ENCODE data around the gene SETBP1.

The SETBP1 gene

DNA sequence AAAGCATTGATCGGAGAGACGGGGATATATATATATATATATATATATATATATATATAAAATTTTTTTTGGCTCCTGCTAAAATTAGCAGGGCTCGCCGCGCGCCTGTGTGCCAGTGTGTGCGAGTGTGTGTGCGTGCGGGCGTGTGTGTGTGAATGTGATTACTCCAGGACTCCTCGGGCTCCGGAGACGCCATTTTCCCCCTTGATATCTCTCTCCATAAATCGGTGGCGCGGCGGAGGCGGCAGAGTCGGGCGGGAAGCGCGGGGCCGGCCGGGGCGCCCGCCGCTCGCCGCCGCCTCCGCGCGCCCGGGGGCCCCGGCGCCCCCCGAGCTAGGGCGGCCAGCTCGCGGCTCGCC, 795 bp upstream of the SETBP1 start:
- no peak for DNase-seq

DNA sequence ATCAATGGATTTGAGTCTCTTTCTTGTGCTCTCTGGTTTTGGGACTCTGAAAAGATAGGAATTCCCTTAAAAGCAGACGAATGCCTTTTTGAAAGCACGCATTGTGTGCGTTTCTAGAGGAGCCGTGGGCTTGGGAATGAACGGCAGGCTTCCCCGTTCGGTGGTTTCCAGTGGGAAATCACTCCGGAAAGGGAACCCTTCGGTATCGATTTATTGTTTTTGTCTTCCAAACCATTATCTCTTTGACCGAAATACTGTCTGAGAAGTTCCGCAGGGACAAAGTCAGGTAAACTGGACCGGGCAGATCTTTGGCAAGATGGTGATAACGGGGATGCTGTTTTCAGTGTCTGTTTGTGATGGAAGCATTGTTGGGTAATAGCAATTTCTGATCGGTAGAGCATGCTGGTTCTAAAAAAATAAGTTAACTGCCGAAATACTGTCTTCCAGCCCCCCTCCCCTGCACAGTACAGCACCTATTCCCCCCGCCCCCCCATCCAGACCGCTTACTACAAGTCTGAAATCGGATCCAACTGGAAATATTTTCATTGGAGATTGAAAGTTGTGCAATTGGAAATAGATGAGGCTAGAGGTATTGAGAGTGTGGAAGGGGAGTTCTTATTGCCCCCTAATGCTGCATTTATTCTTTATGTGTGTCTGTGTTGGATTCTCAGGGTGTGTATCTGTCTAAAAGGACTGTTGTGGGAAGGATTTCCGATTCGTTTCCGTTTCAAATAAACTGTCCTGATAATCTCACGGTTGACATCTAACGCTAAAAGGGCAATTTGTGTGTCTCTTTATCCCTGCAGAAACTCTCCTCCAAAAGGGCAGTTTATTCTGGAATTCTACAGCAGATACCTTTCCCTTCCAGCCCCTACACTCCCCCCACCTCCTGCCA, 635 bp downstream of the SETBP1 start:
- no peak for DNase-seq

GRCh38 chr18:44682201-44682870, 1.6 kb downstream of the SETBP1 start:
- no peak for DNase-seq

DNA sequence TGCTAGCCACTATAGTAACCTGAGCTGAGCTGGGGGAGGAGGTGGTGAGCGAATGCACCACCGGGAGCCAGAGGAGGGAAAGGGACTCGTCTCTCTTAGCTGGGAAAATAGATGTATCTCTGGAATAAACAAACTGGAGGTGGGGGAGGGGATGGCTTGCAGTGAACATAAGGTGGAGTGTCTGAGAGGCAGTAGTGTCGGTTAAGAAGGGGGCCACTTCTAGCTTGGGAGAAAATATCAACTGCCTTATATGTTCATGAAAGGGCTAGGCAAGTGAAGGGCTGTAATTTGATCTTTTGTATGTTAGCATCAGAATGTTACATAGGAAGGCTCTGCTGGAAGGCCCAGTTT, 2.2 kb downstream of the SETBP1 start:
- no peak for DNase-seq

DNA sequence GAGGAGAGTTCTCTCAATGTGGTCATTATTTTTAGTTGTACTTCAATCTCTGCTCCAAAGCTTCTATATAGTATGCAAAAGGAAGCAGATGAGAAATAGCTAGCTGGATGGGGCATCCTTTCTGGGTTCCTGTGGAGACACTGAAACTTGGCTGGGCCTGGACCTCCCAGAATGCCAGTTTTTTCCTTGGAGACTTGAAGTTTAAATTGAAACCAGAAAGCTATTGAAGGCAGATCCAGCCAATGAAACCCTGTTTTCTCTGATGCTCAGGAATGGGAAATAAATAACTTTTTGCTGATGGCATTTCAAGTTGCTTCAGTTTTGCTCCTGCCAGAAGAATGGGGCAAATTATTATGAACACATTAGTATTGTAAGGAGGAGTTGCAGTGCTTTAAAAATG, 2.9 kb downstream of the SETBP1 start:
- no peak for DNase-seq

DNA sequence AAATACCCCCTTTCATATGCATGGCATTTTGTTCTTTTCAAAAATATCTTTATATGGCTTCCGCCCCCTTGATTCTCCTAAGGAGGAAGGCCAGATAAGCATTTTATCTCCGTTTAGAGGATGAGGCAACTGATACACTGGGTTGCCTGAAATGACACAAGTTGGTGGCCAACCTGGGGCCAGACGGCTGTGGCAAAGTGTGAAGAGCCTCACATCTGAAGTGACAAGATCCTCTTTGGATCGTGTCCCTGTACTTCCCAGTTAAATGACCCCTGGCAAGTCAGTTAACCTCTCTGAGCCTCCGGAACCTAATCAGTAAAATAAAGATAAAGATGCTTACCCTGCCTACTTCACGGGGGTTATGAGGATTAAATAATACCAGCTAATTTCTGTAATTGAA, 4.6 kb downstream of the SETBP1 start:
- DNase-seq, result no peak

GRCh38 chr18:44686156-44686555, 5.5 kb downstream of the SETBP1 start:
- DNase-seq, result no peak

- no peak for DNase-seq
Observed at GRCh38 chr18:44687421-44687820, 6.7 kb downstream of the SETBP1 start.

GRCh38 chr18:44689736-44690135, 9.0 kb downstream of the SETBP1 start:
- no peak for DNase-seq

- no peak for DNase-seq
Observed at GRCh38 chr18:44691148-44691925, 10.6 kb downstream of the SETBP1 start.

GRCh38 chr18:44693030-44693784, 12.5 kb downstream of the SETBP1 start:
- no peak for DNase-seq

- DNase-seq, result no peak
Observed at GRCh38 chr18:44695503-44695902, 14.8 kb downstream of the SETBP1 start.

GRCh38 chr18:44696892-44697291, 16.2 kb downstream of the SETBP1 start:
- DNase-seq, result no peak

- DNase-seq, result no peak
Observed at GRCh38 chr18:44697315-44697714, 16.6 kb downstream of the SETBP1 start.

GRCh38 chr18:44698518-44698917, 17.8 kb downstream of the SETBP1 start:
- no peak for DNase-seq

GRCh38 chr18:44699572-44700261, 19.0 kb downstream of the SETBP1 start:
- no peak for DNase-seq

- no peak for DNase-seq
Observed at GRCh38 chr18:44700652-44701051, 20.0 kb downstream of the SETBP1 start.

DNA sequence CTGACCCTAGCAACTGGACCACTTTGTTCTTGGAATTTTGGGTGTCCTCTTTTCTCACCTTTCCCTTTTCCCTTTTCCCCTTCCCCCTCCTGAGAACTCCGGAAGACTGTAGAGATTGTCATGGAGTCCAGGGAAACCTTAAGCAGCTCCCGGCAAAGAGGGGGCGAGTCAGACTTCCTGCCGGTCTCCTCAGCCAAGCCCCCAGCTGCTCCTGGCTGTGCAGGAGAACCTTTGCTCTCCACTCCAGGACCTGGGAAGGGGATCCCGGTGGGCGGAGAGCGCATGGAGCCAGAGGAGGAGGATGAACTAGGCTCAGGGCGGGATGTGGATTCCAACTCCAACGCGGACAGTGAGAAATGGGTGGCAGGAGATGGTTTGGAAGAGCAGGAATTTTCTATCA, 20.5 kb downstream of the SETBP1 start:
- DNase-seq, result no peak

DNA sequence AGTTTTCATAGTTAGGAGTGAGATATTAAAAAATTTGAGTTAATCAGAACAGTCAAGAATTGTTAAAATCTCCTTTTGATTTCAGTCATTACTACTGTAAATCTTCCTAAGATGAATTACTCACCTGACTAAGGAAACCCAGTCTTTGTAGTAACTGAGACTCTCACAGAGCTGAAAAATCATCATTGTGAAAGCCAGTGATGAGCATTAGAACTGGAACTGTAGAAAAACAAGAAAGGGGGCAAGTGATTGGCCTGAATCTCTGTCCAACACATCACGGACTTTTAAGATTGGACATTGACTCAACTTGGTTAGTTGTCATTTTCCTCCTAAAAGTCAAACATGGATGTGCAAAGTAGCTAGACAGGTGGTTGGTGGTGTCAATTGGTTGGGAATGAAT, 21.9 kb downstream of the SETBP1 start:
- DNase-seq, result no peak

GRCh38 chr18:44704135-44704789, 23.6 kb downstream of the SETBP1 start:
- no peak for DNase-seq

DNA sequence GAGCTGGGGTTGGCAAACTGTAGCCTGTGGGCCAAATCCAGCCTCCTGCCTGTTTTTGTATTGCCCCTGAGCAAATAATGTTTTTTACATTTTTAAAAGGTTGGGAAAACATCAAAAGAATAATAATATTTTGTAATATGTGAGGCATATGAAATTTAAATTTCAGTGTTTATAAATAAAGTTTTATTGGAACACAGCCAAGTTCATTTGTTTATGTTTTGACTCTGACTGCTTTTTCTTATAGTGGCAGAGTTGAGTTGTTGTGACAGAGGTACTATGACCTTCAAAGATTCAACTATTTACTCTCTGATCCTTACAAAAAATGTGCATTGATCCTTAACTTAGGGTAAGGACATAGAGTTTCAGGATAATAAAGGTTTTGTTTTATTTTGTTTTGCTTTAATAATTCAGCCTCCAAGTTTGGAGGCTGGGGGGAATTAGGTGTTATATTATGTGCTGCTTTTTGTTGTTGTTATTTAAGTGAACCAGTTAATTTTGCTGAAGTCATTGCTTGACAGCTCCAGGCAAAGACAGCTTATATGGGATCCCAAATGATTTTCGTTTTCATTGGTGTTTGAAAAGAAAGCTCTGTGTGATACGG, 24.5 kb downstream of the SETBP1 start:
- DNase-seq, result no peak

Measured in stimulated activated naive CD4-positive, alpha-beta T cell (primary cell).